WTC11 (cell line): Measurements from ENCODE around the gene SLC34A1. TPM values are rescaled to one million over a fixed set of nuclear protein-coding genes. Genes with fewer than 3 reads are reported as not detected.

Source experiments
- ATAC-seq: fragments of 200-7000 bp; cut with Tn5 transposase; 2 replicates; pipeline ENCODE4 v1.10.0; 2021; ENCODE audit warnings: mild to moderate bottlenecking, moderate library complexity
- CTCF ChIA-PET: fragments of 300-600 bp; sonication (Branson Sonifier 250); formaldehyde crosslinking; loops from one replicate; lab custom pipeline; 2021; ENCODE audit warnings: antibody characterized with exemption; lab: Charles Lee
- POLR2A ChIA-PET: fragments of 350-600 bp; sonication (Branson Sonifier 250); formaldehyde crosslinking; loops from one replicate; lab custom pipeline; 2021; ENCODE audit warnings: antibody characterized with exemption; lab: Charles Lee
- DNase-seq: peaks from one replicate; pipeline ENCODE4 v3.0.0; 2021; ENCODE audit warnings: low spot score
- H3K27ac Mint-ChIP-seq: 2 replicates; pipeline ENCODE4 v1.8.0; 2021; ENCODE audit warnings: mixed read lengths
- H3K27me3 Mint-ChIP-seq: 2 replicates; pipeline ENCODE4 v1.8.0; 2021; ENCODE audit warnings: low read depth, mild to moderate bottlenecking, moderate library complexity, mixed read lengths
- H3K36me3 Mint-ChIP-seq: 2 replicates; pipeline ENCODE4 v1.8.0; 2021; ENCODE audit warnings: mixed read lengths
- H3K4me1 Mint-ChIP-seq: 2 replicates; pipeline ENCODE4 v1.8.0; 2022; ENCODE audit warnings: mixed read lengths
- H3K4me3 Mint-ChIP-seq: 2 replicates; pipeline ENCODE4 v1.8.0; 2021; ENCODE audit warnings: mild to moderate bottlenecking, moderate library complexity, mixed read lengths
- H3K9me3 Mint-ChIP-seq: 2 replicates; pipeline ENCODE4 v1.8.0; 2021; ENCODE audit warnings: mixed read lengths
- ATF3 ChIP-seq: sonication (generic); formaldehyde crosslinking; conservative IDR thresholded peaks from 2 replicates; pipeline ENCODE4 v1.8.1; 2022; ENCODE audit warnings: mild to moderate bottlenecking, missing genetic modification reagents
- ATF6 ChIP-seq: sonication (generic); formaldehyde crosslinking; IDR thresholded peaks from 2 replicates; pipeline ENCODE4 v1.8.1; 2023; ENCODE audit warnings: mild to moderate bottlenecking, missing genetic modification reagents
- CTCF ChIP-seq: fragments of 200-600 bp; IDR thresholded peaks from 2 replicates; pipeline ENCODE4 v1.8.0; 2022; ENCODE audit warnings: antibody characterized with exemption
- FOXJ3 ChIP-seq: sonication (generic); formaldehyde crosslinking; IDR thresholded peaks from 2 replicates; pipeline ENCODE4 v1.9.0; 2021; ENCODE audit warnings: missing genetic modification reagents, mild to moderate bottlenecking, borderline replicate concordance
- MLX ChIP-seq: sonication (generic); formaldehyde crosslinking; IDR thresholded peaks from 2 replicates; pipeline ENCODE4 v1.8.1; 2023; ENCODE audit warnings: mild to moderate bottlenecking, missing genetic modification reagents, moderate library complexity
- NFYB ChIP-seq: sonication (generic); formaldehyde crosslinking; conservative IDR thresholded peaks from 2 replicates; pipeline ENCODE4 v1.8.0; 2022; ENCODE audit warnings: low read depth, missing genetic modification reagents
- PRDM15 ChIP-seq: sonication (generic); formaldehyde crosslinking; IDR thresholded peaks from 2 replicates; pipeline ENCODE4 v1.8.0; 2022; ENCODE audit warnings: missing genetic modification reagents
- RORB ChIP-seq: fragments of 250-450 bp; sonication (Bioruptor Pico); IDR thresholded peaks from 2 replicates; pipeline ENCODE4 v1.9.0; 2021; ENCODE audit warnings: mild to moderate bottlenecking
- STAT6 ChIP-seq: sonication (generic); formaldehyde crosslinking; conservative IDR thresholded peaks from 2 replicates; pipeline ENCODE4 v1.8.1; 2023; ENCODE audit warnings: mild to moderate bottlenecking, low read depth, missing genetic modification reagents, moderate library complexity
- ZBTB21 ChIP-seq: sonication (generic); formaldehyde crosslinking; IDR thresholded peaks from 2 replicates; pipeline ENCODE4 v1.8.1; 2023; ENCODE audit warnings: mild to moderate bottlenecking, missing genetic modification reagents, borderline replicate concordance
- ZNF121 ChIP-seq: sonication (generic); formaldehyde crosslinking; IDR thresholded peaks from 2 replicates; pipeline ENCODE4 v1.8.0; 2023; ENCODE audit warnings: missing genetic modification reagents
- ZNF416 ChIP-seq: fragments of 250-450 bp; sonication (Bioruptor Pico); IDR thresholded peaks from 2 replicates; pipeline ENCODE4 v1.9.0; 2021; ENCODE audit warnings: mild to moderate bottlenecking, inconsistent platforms
- ZSCAN18 ChIP-seq: fragments of 250-450 bp; sonication (Bioruptor Pico); IDR thresholded peaks from 2 replicates; pipeline ENCODE4 v2.1.2; 2022; ENCODE audit warnings: mild to moderate bottlenecking, moderate library complexity
- total RNA-seq: library from RNA; stranded (reverse); gene quantifications from 3 replicates; pipeline ENCODE4 v1.2.3, GENCODE V29; 2021

The SLC34A1 gene
- total RNA-seq, 1 experiment from 2014 or later, result not detected

- DNase-seq (no peak), ATAC-seq (no peak)
- ChIA-PET CTCF (interaction anchor here (0.6 kb wide), 1 partner anchor 32 kb away, joined by 3 read pairs; no protein-coding TSS in a partner anchor), POLR2A (no interaction called here)
- no peak overlapping the region for H3K27ac Mint-ChIP-seq
- peaks cover 33% of the 10 kb centered on the region for H3K36me3 Mint-ChIP-seq
- TF ChIP-seq FOXJ3 (CRISPR knock-in tag) (no peak), ATF3 (CRISPR knock-in tag) (no peak), NFYB (CRISPR knock-in tag) (no peak), ZNF121 (CRISPR knock-in tag) (no peak), ZNF416 (CRISPR knock-in tag) (no peak), ZSCAN18 (CRISPR knock-in tag) (no peak), ZBTB21 (CRISPR knock-in tag) (no peak), ATF6 (CRISPR knock-in tag) (no peak), STAT6 (CRISPR knock-in tag) (no peak), RORB (CRISPR knock-in tag) (no peak), MLX (CRISPR knock-in tag) (no peak), CTCF (no peak), PRDM15 (CRISPR knock-in tag) (no peak)
- no peaks in the 10 kb centered on the region for H3K9me3 Mint-ChIP-seq
- H3K4me1 Mint-ChIP-seq, result peaks cover 22% of the 10 kb centered on the region
- no peaks in the 10 kb centered on the region for H3K27me3 Mint-ChIP-seq
- H3K4me3 Mint-ChIP-seq, result no peak overlapping the region
Observed at GRCh38 chr5:177344891-177345290, 39.3 kb upstream of the SLC34A1 start.
